ENCODE data around the gene PELI1.

GRCh38 chr2:64165706-64166105, 21.5 kb upstream of the PELI1 start:
- no peak for TF ChIP-seq SP4 (IDR thresholded peaks at IDR 0.05; ENCODE audit: low read length)
- no peak for TF ChIP-seq CTCF (IDR thresholded peaks at IDR 0.05; ENCODE audit: control extremely low read depth in 1 of 3, insufficient read depth in 1 of 3, low read depth in 1 of 3, low read length in 3 of 3)
- no peak for TF ChIP-seq TEAD4 (IDR thresholded peaks at IDR 0.05; ENCODE audit: low read depth, low read length)
- TF ChIP-seq POLR2A (IDR thresholded peaks at IDR 0.05; ENCODE audit: control extremely low read depth in 1 of 2, low read depth in 2 of 2, low read length in 2 of 2), result no peak
